ENCODE data around the gene NOL6. TPM values are rescaled to one million over a fixed set of nuclear protein-coding genes. Genes with fewer than 3 reads are reported as not detected.

Gene NOL6
- total and polyA plus RNA-seq, 2 of the 13 experiments (the other 11 are each of a cell fraction or from before 2014, with no cell fraction given) = 17.0 to 30.2 TPM

GRCh38 chr9:33414889-33415500 lies 58.7 kb downstream of the NOL6 start (continued):
- TF ChIP-seq ZBTB33 (CRISPR knock-in tag; IDR thresholded peaks at IDR 0.05) = no peak
- TF ChIP-seq ZNF317 (CRISPR knock-in tag; IDR thresholded peaks at IDR 0.05) = no peak
- TF ChIP-seq ZNF724P (CRISPR knock-in tag; IDR thresholded peaks at IDR 0.05; ENCODE audit: borderline replicate concordance) = no peak
- no peak for TF ChIP-seq SKIL (CRISPR knock-in tag; IDR thresholded peaks at IDR 0.05; ENCODE audit: borderline replicate concordance)
- no peak for TF ChIP-seq NR3C1 (CRISPR knock-in tag; IDR thresholded peaks at IDR 0.05)
- TF ChIP-seq ZNF891 (CRISPR knock-in tag; IDR thresholded peaks at IDR 0.05) = peak; percentile 8; the same call in 1 of the 2 replicates
- no peak for TF ChIP-seq BRD4 (CRISPR knock-in tag; IDR thresholded peaks at IDR 0.05)
- TF ChIP-seq ZNF501 (CRISPR knock-in tag; IDR thresholded peaks at IDR 0.05) = no peak
- no peak for TF ChIP-seq ZNF329 (CRISPR knock-in tag; IDR thresholded peaks at IDR 0.05; ENCODE audit: low read depth)
- TF ChIP-seq GLI4 (CRISPR knock-in tag; IDR thresholded peaks at IDR 0.05; ENCODE audit: borderline replicate concordance) = no peak
- no peak for TF ChIP-seq ZNF7 (CRISPR knock-in tag; IDR thresholded peaks at IDR 0.05)
- TF ChIP-seq JARID2 (CRISPR knock-in tag; IDR thresholded peaks at IDR 0.05; ENCODE audit: insufficient replicate concordance) = no peak
- TF ChIP-seq ZNF143 (CRISPR knock-in tag; IDR thresholded peaks at IDR 0.05) = no peak
- TF ChIP-seq ZNF841 (CRISPR knock-in tag; IDR thresholded peaks at IDR 0.05; ENCODE audit: borderline replicate concordance) = 0 out of 2 replicates have a peak, but pooled peaks have one; percentile 4

Data from HepG2 (cell line).